HCT116 (cell line): ENCODE results near the gene UCP1. TPM values are rescaled to one million over a fixed set of nuclear protein-coding genes. Genes with fewer than 3 reads are reported as not detected.

Experiments used
- ATAC-seq: fragments of 200-7000 bp; cut with Tn5 transposase; 2 replicates; pipeline ENCODE4 v1.9.1; 2020; ENCODE audit warnings: mild to moderate bottlenecking, moderate library complexity
- BruUV-seq: library from RNA; stranded (reverse); fragments of 400-500 nt; replicated peaks from 2 replicates; lab custom pipeline; 2021; lab: Mats Ljungman, UMichigan
- CTCF ChIA-PET: fragments of 300-600 bp; sonication (Branson Sonifier 250); formaldehyde crosslinking; loops from one replicate; lab custom pipeline; 2021; ENCODE audit warnings: antibody characterized with exemption; lab: Charles Lee
- POLR2A ChIA-PET: fragments of 300-600, 350-600 bp; sonication (Branson Sonifier 250); formaldehyde crosslinking; loops from one replicate; lab custom pipeline; 2021; ENCODE audit warnings: antibody characterized with exemption; lab: Charles Lee
- RAD21 ChIA-PET, 2 experiments: fragments of 300-600 bp; sonication (Branson Sonifier 250); formaldehyde crosslinking; loops; one replicate each; lab custom pipeline; 2023; ENCODE audit warnings: low total read pairs in 2 of 2; ENCODE audit not compliant: uncharacterized antibody in 2 of 2, unreplicated experiment in 2 of 2, low non-redundant PET in 1 of 2; lab: Charles Lee
- DNase-seq: peaks from one replicate; pipeline ENCODE4 v3.0.0-alpha.2; 2010; ENCODE audit warnings: low read depth, low spot score
- H2AFZ ChIP-seq: fragments of 200-600 bp; shearing (Covaris generic), sonication (generic); 2 replicates; pipeline ENCODE4 v1.6.1; 2017; ENCODE audit warnings: low read depth, mixed run types, mixed read lengths, antibody characterized with exemption, low read length; ENCODE audit not compliant: poor library complexity, severe bottlenecking
- H3K27ac ChIP-seq: 2 replicates; pipeline ENCODE4 v1.5.1; 2012; ENCODE audit warnings: low read depth, low read length
- H3K27me3 ChIP-seq: fragments of 200-600 bp; sonication (generic); 2 replicates; pipeline ENCODE4 v1.6.1; 2016; ENCODE audit warnings: mixed run types, low read length, mixed read lengths; ENCODE audit not compliant: insufficient read depth
- H3K36me3 ChIP-seq, 2 experiments: fragments of 200-500 bp in 1 of 2; fragments of 200-600 bp in 1 of 2; sonication (Bioruptor generic) in 1 of 2; sonication (generic) in 1 of 2; 2 replicates each; pipeline versions ENCODE4 v1.5.1 to v1.6.1; 2014 to 2016; ENCODE audit warnings: low read length in 2 of 2, inconsistent platforms in 1 of 2, mixed read lengths in 1 of 2, mixed run types in 1 of 2; ENCODE audit not compliant: insufficient read depth in 2 of 2, control insufficient read depth in 1 of 2
- H3K4me1 ChIP-seq, 2 experiments: fragments of 200-600 bp in 1 of 2; sonication (generic) in 1 of 2; 2 replicates each; pipeline versions ENCODE4 v1.5.1 to v1.6.1; 2012 to 2017; ENCODE audit warnings: low read length in 2 of 2, inconsistent platforms in 1 of 2, mild to moderate bottlenecking in 1 of 2, mixed read lengths in 1 of 2, mixed run types in 1 of 2, moderate library complexity in 1 of 2; ENCODE audit not compliant: insufficient read depth in 2 of 2, control insufficient read depth in 1 of 2
- H3K4me2 ChIP-seq: fragments of 200-600 bp; sonication (generic); 2 replicates; pipeline ENCODE4 v1.6.1; 2017; ENCODE audit warnings: mixed run types, low read length, mixed read lengths
- H3K4me3 ChIP-seq, 2 experiments: fragments of 200-600 bp in 1 of 2; sonication (generic) in 1 of 2; replicated peaks in 1 of 2; 2 replicates each; pipeline ENCODE4 v1.5.1; 2011 to 2016; ENCODE audit warnings: low read length in 2 of 2, control low read depth in 1 of 2, low read depth in 1 of 2, mild to moderate bottlenecking in 1 of 2, mixed read lengths in 1 of 2, mixed run types in 1 of 2
- H3K79me2 ChIP-seq: fragments of 200-600 bp; sonication (generic); 2 replicates; pipeline ENCODE4 v1.6.1; 2017; ENCODE audit warnings: mild to moderate bottlenecking, mixed run types, low read length, moderate library complexity, mixed read lengths; ENCODE audit not compliant: insufficient read depth
- H3K9ac ChIP-seq: fragments of 200-600 bp; sonication (generic); 2 replicates; pipeline ENCODE4 v1.6.1; 2016; ENCODE audit warnings: low read length, mixed read lengths
- H3K9me2 ChIP-seq: fragments of 200-600 bp; sonication (generic), shearing (Covaris generic); 2 replicates; pipeline ENCODE4 v1.6.1; 2017; ENCODE audit warnings: mixed run types, mild to moderate bottlenecking, moderate library complexity; ENCODE audit not compliant: insufficient read depth
- H3K9me3 ChIP-seq, 2 experiments: fragments of 200-500 bp in 1 of 2; fragments of 200-600 bp in 1 of 2; sonication (Bioruptor generic) in 1 of 2; sonication (generic) in 1 of 2; 2 replicates each; pipeline ENCODE4 v1.6.1; 2014 to 2017; ENCODE audit warnings: low read length in 2 of 2, mixed read lengths in 2 of 2, inconsistent platforms in 1 of 2, low read depth in 1 of 2, mild to moderate bottlenecking in 1 of 2, mixed run types in 1 of 2, moderate library complexity in 1 of 2; ENCODE audit not compliant: control insufficient read depth in 1 of 2, insufficient read depth in 1 of 2
- H4K20me1 ChIP-seq: fragments of 200-600 bp; sonication (generic), shearing (Covaris generic); 2 replicates; pipeline ENCODE4 v1.6.1; 2017; ENCODE audit warnings: mixed run types, mild to moderate bottlenecking, moderate library complexity; ENCODE audit not compliant: insufficient read depth
- CBX3 ChIP-seq: IDR thresholded peaks from 2 replicates; pipeline ENCODE4 v1.6.1; 2012; ENCODE audit warnings: low read depth
- CEBPB ChIP-seq: IDR thresholded peaks from 2 replicates; pipeline ENCODE4 v1.6.1; 2012; ENCODE audit warnings: low read depth
- CTCF ChIP-seq, 3 experiments: fragments of 200-600 bp in 1 of 3; sonication (generic) in 1 of 3; IDR thresholded peaks in 2 of 3; conservative IDR thresholded peaks in 1 of 3; 2 replicates each; pipeline ENCODE4 v1.5.1; 2012 to 2017; ENCODE audit warnings: low read depth in 2 of 3, low read length in 2 of 3, antibody characterized with exemption in 1 of 3, borderline replicate concordance in 1 of 3, control low read depth in 1 of 3, mild to moderate bottlenecking in 1 of 3, mixed read lengths in 1 of 3, mixed run types in 1 of 3, moderate library complexity in 1 of 3; ENCODE audit not compliant: insufficient read depth in 1 of 3
- EGR1 ChIP-seq: IDR thresholded peaks from 2 replicates; pipeline ENCODE4 v1.6.1; 2012; ENCODE audit warnings: low read depth
- ELF1 ChIP-seq: IDR thresholded peaks from 2 replicates; pipeline ENCODE4 v1.6.1; 2012; ENCODE audit warnings: low read depth, borderline replicate concordance
- EZH2 ChIP-seq: fragments of 200-600 bp; sonication (generic); IDR thresholded peaks from 2 replicates; pipeline ENCODE4 v1.6.1; 2017; ENCODE audit warnings: antibody characterized with exemption, mixed run types
- EZH2phosphoT487 ChIP-seq: fragments of 200-600 bp; IDR thresholded peaks from 2 replicates; pipeline ENCODE4 v1.6.1; 2018; ENCODE audit warnings: antibody characterized with exemption, borderline replicate concordance
- FOSL1 ChIP-seq: IDR thresholded peaks from 2 replicates; pipeline ENCODE4 v1.6.1; 2012; ENCODE audit warnings: low read depth
- JUND ChIP-seq: IDR thresholded peaks from 2 replicates; pipeline ENCODE4 v1.6.1; 2012
- POLR2A ChIP-seq: IDR thresholded peaks from 2 replicates; pipeline ENCODE4 v1.7.0; 2011; ENCODE audit warnings: borderline replicate concordance; ENCODE audit not compliant: insufficient read depth, insufficient read length; ENCODE audit errors: extremely low read depth
- POLR2AphosphoS5 ChIP-seq: IDR thresholded peaks from 2 replicates; pipeline ENCODE4 v1.6.1; 2011; ENCODE audit warnings: mild to moderate bottlenecking, low read depth, low read length, moderate library complexity
- RAD21 ChIP-seq: IDR thresholded peaks from 2 replicates; pipeline ENCODE4 v1.6.1; 2012; ENCODE audit warnings: low read depth, mild to moderate bottlenecking
- SIN3A ChIP-seq: IDR thresholded peaks from 2 replicates; pipeline ENCODE4 v1.6.1; 2012; ENCODE audit warnings: low read depth
- SP1 ChIP-seq: IDR thresholded peaks from 2 replicates; pipeline ENCODE4 v1.6.1; 2012; ENCODE audit warnings: low read depth
- SRF ChIP-seq: IDR thresholded peaks from 2 replicates; pipeline ENCODE4 v1.6.1; 2012; ENCODE audit warnings: low read depth
- TCF7L2 ChIP-seq: IDR thresholded peaks from 2 replicates; pipeline ENCODE4 v1.7.0; 2011; ENCODE audit warnings: borderline replicate concordance, inconsistent platforms; ENCODE audit not compliant: insufficient read depth, insufficient read length; ENCODE audit errors: extremely low read depth
- YY1 ChIP-seq: IDR thresholded peaks from 2 replicates; pipeline ENCODE4 v1.6.1; 2011; ENCODE audit warnings: low read length, low read depth, moderate library complexity, mild to moderate bottlenecking; ENCODE audit not compliant: insufficient replicate concordance; ENCODE audit errors: extremely low read depth
- ZFX ChIP-seq: fragments of 450-650 bp; IDR thresholded peaks from 2 replicates; pipeline ENCODE4 v1.6.1; 2017
- ZNF274 ChIP-seq: fragments of 200-500 bp; sonication (Bioruptor generic); IDR thresholded peaks from 2 replicates; pipeline ENCODE4 v1.6.1; 2014; ENCODE audit warnings: mild to moderate bottlenecking, low read depth, low read length, inconsistent platforms
- intact Hi-C: fragments of 100-400 bp; cut with micrococcal nuclease; formaldehyde crosslinking; loops from 2 replicates; pipeline ENCODE4 v1.10.0; 2022
- total RNA-seq: library from RNA; stranded (reverse); gene quantifications from one replicate; pipeline ENCODE4 v1.2.1, GENCODE V29; 2021; ENCODE audit not compliant: unreplicated experiment
- TF ChIP-seq, protein P1 (sequence below): IDR thresholded peaks from 2 replicates; pipeline ENCODE4 v1.6.1; 2012
- TF ChIP-seq, protein P2 (sequence below): IDR thresholded peaks from 2 replicates; pipeline ENCODE4 v1.6.1; 2012
- TF ChIP-seq, protein P3 (sequence below): IDR thresholded peaks from 2 replicates; pipeline ENCODE4 v1.6.1; 2011; ENCODE audit warnings: mild to moderate bottlenecking, low read length, moderate library complexity; ENCODE audit not compliant: insufficient replicate concordance; ENCODE audit errors: extremely low read depth

Gene UCP1
- total RNA-seq, 1 experiment from 2014 or later, result not detected

- intact Hi-C loops, result loop anchor here (5.0 to 10.0 kb wide), 2 partner anchors 152 to 331 kb away; partner anchors contain the start of gene SCOC
- Histone ChIP-seq H3K79me2 (peaks cover 21% of the 10 kb centered on the region), H3K27ac (peak within 1 kb of the TSS; percentile 63), H3K9ac (peak within 1 kb of the TSS; percentile 84), H3K4me2 (peak within 1 kb of the TSS; percentile 80), H3K9me3 (no peaks in the 10 kb centered on the region), H3K9me2 (no peaks in the 10 kb centered on the region), H3K36me3 (peaks cover 0 to 8% of the 10 kb centered on the region in 2 experiments; a peak in 3 of 4 replicates), H4K20me1 (no peaks in the 10 kb centered on the region), H3K27me3 (no peaks in the 10 kb centered on the region), H3K4me3 (peak within 1 kb of the TSS; percentile 85 to 92), H3K4me1 (peaks cover 3 to 8% of the 10 kb centered on the region in 2 experiments; a peak in 2 of 4 replicates), H2AFZ (peak within 1 kb of the TSS; percentile 99)
- DNase-seq (peak; percentile 92), ATAC-seq (peak; percentile 99)
- RAD21 ChIA-PET, result no interaction called here
- no TSS peak for BruUV-seq
- POLR2A ChIA-PET, result interaction anchor here (0.6 kb wide), 1 partner anchor 77 kb away, joined by 4 read pairs; no protein-coding TSS in a partner anchor
- CTCF ChIA-PET, result interaction anchor here (0.6 to 1.0 kb wide), 9 partner anchors 13 to 334 kb away, joined by 3 to 7 read pairs (median 3); partner anchors contain the start of gene SCOC
- TF ChIP-seq SP1 (peak; percentile 80), YY1 (no peak), POLR2AphosphoS5 (peak; percentile 93), RAD21 (peak; percentile 43; the same call in 1 of the 2 replicates), SRF (no peak), FOSL1 (no peak), EZH2 (no peak), CEBPB (no peak), JUND (no peak), SIN3A (peak; percentile 76), CBX3 (peak; percentile 78; the same call in 1 of the 2 replicates), ZFX (peak; percentile 62), EZH2phosphoT487 (no peak), TCF7L2 (peak; percentile 60), ELF1 (peak; percentile 92), CTCF (IDR thresholded peaks at IDR 0.05 in 2 of 3, conservative IDR thresholded peaks at IDR 0.05 in 1 of 3; ENCODE audit: borderline replicate concordance in 1 of 3, insufficient read depth in 1 of 3, low read depth in 2 of 3, low read length in 2 of 3) (peak; percentile 65 to 93 (median 91)), EGR1 (no peak), POLR2A (peak; percentile 74), ZNF274 (no peak)
- TF ChIP-seq, protein P1, sequence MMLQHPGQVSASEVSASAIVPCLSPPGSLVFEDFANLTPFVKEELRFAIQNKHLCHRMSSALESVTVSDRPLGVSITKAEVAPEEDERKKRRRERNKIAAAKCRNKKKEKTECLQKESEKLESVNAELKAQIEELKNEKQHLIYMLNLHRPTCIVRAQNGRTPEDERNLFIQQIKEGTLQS, result no peak
- TF ChIP-seq, protein P2, sequence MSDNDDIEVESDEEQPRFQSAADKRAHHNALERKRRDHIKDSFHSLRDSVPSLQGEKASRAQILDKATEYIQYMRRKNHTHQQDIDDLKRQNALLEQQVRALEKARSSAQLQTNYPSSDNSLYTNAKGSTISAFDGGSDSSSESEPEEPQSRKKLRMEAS, result peak; percentile 90
- TF ChIP-seq, protein P3, sequence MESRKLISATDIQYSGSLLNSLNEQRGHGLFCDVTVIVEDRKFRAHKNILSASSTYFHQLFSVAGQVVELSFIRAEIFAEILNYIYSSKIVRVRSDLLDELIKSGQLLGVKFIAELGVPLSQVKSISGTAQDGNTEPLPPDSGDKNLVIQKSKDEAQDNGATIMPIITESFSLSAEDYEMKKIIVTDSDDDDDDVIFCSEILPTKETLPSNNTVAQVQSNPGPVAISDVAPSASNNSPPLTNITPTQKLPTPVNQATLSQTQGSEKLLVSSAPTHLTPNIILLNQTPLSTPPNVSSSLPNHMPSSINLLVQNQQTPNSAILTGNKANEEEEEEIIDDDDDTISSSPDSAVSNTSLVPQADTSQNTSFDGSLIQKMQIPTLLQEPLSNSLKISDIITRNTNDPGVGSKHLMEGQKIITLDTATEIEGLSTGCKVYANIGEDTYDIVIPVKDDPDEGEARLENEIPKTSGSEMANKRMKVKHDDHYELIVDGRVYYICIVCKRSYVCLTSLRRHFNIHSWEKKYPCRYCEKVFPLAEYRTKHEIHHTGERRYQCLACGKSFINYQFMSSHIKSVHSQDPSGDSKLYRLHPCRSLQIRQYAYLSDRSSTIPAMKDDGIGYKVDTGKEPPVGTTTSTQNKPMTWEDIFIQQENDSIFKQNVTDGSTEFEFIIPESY, result no peak
Measured at GRCh38 chr4:140523857-140524742, 44.7 kb downstream of the UCP1 start, which contains the start of gene ELMOD2. Gene ELMOD2, plus strand, starts transcription at chr4:140524168. Its CDS starts 1,261 bp downstream, at chr4:140525429.
